GM12865 (cell line): ENCODE data around the gene XPR1.
"Not testable (repeated sequence)": the region's sequence is repeated elsewhere in the genome, so short reads cannot be mapped to it uniquely, and the experiment has no call there.

Source experiments
- DNase-seq: peaks from one replicate; pipeline ENCODE4 v3.0.0; 2010; ENCODE audit warnings: low read depth
- H3K4me3 ChIP-seq: 2 replicates; pipeline ENCODE4 v1.5.1; 2011; ENCODE audit warnings: mild to moderate bottlenecking, low read depth, low read length, control low read depth
- TF ChIP-seq, protein P1 (sequence below): IDR thresholded peaks from 2 replicates; pipeline ENCODE4 v1.5.1; 2011; ENCODE audit warnings: low read length, control low read depth, low read depth, inconsistent platforms; ENCODE audit not compliant: insufficient read depth; ENCODE audit errors: missing control alignments

XPR1 gene

DNA sequence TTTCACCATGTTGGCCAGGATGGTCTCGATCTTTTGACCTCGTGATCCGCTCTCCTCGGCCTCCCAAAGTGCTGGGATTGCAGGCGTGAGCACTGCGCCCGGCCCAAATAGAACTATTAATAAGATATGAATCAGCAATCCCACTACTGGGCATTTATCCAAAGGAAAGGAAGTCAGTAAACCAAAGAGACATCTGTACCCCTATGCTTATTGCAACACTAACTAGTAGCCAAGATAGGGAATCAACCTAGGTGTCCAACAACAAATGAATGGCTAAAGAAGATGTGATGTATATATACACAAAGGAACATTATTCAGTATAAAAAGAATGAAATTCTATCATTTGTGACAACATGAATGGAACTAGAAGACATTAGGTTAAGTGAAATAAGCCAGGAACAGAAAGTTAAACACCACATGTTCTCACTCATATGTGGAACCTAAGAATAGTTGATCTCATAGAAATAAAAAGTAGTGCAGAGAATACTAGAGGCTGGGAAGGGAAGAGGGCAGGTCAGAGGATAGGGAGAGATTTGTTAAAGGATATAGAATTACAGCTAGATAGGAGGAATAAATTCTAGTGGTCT, 48.8 kb downstream of the XPR1 start:
- no peak overlapping the region for H3K4me3 ChIP-seq
- DNase-seq = no peak
- TF ChIP-seq, protein P1, sequence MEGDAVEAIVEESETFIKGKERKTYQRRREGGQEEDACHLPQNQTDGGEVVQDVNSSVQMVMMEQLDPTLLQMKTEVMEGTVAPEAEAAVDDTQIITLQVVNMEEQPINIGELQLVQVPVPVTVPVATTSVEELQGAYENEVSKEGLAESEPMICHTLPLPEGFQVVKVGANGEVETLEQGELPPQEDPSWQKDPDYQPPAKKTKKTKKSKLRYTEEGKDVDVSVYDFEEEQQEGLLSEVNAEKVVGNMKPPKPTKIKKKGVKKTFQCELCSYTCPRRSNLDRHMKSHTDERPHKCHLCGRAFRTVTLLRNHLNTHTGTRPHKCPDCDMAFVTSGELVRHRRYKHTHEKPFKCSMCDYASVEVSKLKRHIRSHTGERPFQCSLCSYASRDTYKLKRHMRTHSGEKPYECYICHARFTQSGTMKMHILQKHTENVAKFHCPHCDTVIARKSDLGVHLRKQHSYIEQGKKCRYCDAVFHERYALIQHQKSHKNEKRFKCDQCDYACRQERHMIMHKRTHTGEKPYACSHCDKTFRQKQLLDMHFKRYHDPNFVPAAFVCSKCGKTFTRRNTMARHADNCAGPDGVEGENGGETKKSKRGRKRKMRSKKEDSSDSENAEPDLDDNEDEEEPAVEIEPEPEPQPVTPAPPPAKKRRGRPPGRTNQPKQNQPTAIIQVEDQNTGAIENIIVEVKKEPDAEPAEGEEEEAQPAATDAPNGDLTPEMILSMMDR = no peak

DNA sequence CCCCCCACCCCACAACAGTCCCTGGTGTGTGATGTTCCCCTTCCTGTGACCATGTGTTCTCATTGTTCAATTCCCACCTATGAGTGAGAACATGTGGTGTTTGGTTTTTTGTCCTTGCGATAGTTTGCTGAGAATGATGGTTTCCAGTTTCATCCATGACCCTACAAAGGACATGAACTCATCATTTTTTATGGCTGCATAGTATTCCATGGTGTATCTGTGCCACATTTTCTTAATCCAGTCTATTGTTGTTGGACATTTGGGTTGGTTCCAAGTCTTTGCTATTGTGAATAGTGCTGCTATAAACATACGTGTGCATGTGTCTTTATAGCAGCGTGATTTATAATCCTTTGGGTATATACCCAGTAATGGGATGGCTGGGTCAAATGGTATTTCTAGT, 51.3 kb downstream of the XPR1 start:
- not testable (repeated sequence) for H3K4me3 ChIP-seq, DNase-seq

DNA sequence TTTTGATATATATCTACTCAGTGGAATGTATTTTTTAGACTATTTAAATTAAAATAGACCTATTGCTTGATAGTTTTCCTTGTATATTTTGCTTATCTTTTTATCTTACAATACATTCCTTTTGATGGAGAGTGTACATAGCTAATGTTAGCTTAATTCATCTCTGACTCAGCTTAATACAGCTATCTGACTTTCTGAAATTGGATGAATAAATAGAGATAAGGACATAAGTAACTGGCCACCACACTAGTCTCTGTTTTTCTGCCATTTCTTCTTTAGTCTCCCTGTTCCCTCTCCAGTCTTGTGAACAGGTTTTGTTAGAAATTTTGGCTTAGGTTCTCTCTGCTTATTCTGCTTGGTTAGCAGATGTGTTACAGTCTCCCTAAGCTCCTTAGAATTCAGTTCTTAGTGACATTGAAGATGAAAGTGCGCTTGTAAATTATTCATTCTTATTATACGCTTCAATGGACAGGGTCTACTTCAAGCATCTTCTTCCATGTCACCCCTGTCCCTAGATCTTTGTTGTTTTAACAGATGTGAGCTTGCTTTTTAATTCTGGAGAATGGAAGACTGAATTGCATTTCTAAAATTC, 59.6 kb downstream of the XPR1 start:
- TF ChIP-seq, protein P1 = no peak
- no peak overlapping the region for H3K4me3 ChIP-seq
- no peak for DNase-seq

DNA sequence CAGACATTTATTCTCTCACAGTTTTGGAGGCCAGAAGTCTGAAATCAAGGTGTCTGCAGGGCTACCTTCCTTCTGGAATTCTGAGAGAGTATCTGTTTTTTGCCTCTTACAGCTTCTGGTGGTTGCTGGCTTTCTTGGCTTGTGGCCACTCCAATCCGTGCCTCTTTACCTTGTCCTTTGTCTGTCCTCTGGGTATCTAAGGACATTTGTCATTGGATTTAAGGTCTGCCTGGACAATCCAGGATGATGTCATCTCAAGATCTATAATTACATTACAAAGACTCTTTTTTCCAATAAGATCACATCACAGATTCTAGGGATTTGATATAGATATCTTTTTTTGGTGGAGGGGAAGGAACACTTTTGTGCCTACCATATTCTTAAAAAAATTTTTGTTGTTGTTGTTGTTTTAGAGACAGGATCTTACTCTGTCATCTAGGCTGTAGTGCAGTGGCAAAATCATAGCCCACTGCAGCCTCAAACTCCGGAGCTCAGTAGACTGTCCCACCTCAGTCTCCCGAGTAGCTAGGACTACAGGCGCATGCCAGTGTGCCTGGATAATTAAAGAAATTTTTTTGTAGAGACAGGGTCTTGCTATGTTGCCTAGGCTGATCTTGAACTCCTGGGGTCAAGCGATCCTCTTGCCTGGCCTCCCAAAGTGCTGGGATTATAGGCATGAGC, 61.9 kb downstream of the XPR1 start:
- H3K4me3 ChIP-seq = no peak overlapping the region
- DNase-seq = no peak
- TF ChIP-seq, protein P1 = no peak

GRCh38 chr1:180695282-180695681, 63.5 kb downstream of the XPR1 start:
- no peak overlapping the region for H3K4me3 ChIP-seq
- DNase-seq = no peak
- TF ChIP-seq, protein P1 = no peak

DNA sequence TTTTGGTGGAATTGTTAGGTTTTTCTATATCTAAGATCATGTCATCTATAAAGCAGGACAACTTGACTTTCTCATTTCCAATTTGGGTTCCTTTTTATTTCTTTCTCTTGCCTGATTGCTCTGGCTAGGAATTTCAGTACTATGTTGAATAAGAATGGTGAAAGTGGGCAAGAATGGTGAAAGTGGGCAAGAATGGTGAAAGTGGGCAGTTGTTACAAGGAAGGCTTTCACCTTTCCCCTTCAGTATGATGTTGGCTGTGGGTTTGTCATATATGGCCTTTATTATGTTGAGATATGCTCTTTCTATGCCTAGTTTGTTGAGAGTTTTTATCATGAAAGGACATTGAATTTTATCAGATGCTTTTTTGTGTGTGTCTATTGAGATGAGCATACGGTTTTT, 64.5 kb downstream of the XPR1 start:
- DNase-seq = no peak
- TF ChIP-seq, protein P1 = no peak
- H3K4me3 ChIP-seq = no peak overlapping the region

DNA sequence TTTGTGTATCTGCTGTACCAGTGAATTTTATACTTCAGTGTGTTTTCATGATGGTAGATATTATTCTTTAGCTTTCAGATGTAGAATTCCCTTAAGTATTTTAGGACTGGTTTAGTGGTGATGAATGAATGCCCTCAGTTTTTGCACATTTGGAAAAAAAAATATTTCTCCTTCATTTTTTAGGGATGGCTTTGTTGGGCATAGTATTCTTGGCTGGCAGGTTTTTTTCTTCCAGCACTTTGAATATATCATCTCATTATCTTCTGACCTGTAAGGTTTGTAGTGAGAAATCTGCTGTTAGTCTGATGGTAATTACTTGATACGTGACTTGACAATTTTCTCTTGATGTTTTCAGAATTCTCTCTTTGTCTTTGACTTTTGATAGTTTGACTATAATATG, 66.8 kb downstream of the XPR1 start:
- TF ChIP-seq, protein P1 = no peak
- DNase-seq = no peak
- H3K4me3 ChIP-seq = no peak overlapping the region

DNA sequence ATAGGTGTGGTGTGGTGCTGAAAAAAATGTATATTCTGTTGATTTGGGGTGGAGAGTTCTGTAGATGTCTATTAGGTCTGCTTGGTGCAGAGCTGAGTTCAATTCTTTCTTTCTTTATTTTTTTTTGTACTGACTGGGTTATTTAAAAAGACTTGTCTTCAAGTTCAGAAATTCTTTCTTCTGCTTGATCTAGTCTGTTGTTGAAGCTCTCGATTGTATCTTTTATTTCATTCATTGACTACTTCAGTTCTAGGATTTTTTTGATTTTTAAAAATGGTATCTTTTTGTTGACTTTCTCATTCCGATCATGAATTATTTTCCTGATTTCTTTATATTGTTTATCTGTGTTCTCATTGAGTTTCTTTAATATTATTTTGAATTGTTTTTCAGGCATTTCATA, 70.6 kb downstream of the XPR1 start:
- DNase-seq = not testable (repeated sequence)

DNA sequence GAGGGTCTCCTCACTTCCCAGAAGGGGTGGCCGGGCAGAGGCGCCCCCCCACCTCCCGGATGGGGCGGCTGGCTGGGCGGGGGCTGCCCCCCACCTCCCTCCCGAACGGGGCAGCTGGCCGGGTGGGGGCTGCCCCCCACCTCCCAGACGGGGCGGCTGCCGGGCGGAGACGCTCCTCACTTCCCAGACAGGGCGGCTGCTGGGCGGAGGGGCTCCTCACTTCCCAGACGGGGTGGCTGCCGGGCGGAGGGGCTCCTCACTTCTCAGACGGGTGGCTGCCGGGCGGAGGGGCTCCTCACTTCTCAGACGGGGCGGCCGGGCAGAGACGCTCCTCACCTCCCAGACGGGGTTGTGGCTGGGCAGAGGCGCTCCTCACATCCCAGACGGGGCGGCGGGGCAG, 78.9 kb downstream of the XPR1 start:
- H3K4me3 ChIP-seq, DNase-seq: not testable (repeated sequence)

More for the DNA sequence above, 70.6 kb downstream of the XPR1 start:
- H3K4me3 ChIP-seq = not testable (repeated sequence)

DNA sequence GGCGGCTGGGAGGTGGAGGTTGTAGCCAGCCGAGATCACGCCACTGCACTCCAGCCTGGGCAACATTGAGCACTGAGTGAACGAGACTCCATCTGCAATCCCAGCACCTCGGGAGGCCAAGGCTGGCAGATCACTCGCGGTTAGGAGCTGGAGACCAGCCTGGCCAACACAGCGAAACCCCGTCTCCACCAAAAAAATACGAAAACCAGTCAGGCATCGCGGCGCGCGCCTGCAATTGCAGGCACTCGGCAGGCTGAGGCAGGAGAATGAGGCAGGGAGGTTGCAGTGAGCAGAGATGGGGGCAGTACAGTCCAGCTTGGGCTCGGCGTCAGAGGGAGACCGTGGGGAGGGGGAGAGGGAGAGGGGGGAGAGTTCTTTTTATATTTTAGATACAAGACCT, 79.4 kb downstream of the XPR1 start:
- DNase-seq, H3K4me3 ChIP-seq: not testable (repeated sequence)
